Measurements from ENCODE around the gene ASB6.
"Not testable (repeated sequence)": the region's sequence is repeated elsewhere in the genome, so short reads cannot be mapped to it uniquely, and the experiment has no call there.

Gene ASB6

GRCh38 chr9:129604766-129605163, 37.2 kb downstream of the ASB6 start:
- DNase-seq: no peak

DNA sequence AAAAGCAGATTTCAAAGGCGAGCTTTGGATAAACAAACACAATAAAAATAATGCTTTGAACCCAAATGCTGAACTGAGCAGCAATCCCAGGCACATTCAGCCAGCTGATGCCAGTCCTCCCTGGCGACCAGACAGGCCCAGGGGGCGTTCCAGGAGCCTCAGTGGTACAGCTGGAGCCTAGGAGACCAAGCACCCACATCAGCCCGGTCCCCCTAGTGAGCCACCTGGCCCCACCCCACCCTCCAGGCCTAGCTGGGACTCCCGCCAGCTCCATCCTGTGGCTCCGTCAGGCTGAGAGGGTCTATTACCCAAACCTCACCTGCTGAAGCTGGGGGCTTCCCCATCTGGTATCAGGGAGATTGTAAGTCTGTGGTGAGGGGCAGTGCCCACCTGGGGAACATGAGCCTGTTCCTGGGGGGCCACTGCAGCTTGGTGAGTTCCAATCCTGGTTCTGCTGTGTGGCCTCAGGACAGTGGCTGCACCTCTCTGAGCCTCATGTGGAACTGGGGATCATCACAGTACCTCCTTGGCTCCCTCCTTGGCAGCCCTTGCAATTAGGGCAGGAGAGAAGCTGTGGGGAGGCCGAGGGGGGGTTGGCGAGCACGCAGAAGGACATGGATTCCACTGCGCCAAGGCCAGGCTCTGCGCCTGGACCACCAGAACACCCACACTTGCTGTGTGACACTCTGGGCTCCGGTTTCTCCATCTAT, 37.7 kb downstream of the ASB6 start:
- DNase-seq: no peak

GRCh38 chr9:129602598-129603415, 39.1 kb downstream of the ASB6 start:
- no peak for DNase-seq

GRCh38 chr9:129601082-129601674, 40.8 kb downstream of the ASB6 start:
- no peak for DNase-seq

DNA sequence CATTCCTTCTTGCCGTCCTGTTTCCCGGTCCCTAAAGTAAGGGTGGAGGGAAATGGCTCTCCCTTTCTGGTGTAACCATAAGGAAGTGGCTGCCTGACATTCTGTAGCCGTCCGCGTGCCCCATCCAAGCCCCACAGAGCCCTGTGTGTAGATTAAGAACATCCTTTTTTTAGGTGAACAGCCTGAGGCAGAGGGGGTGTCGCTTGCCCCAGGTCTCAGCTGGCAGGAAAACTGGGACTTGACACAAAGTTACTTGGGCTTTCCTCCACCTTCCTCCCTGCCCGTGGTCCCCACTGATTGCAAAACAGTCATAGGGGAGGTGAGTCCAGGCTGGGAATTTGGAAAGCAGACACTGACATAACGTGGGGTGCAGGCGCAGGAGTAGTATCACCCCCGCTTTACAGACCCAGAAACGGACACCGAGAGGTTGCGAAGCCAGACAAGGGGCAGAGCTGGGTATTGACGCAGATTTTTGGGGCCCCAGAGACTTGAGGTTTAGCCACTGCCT, 43.8 kb downstream of the ASB6 start:
- DNase-seq: no peak

DNA sequence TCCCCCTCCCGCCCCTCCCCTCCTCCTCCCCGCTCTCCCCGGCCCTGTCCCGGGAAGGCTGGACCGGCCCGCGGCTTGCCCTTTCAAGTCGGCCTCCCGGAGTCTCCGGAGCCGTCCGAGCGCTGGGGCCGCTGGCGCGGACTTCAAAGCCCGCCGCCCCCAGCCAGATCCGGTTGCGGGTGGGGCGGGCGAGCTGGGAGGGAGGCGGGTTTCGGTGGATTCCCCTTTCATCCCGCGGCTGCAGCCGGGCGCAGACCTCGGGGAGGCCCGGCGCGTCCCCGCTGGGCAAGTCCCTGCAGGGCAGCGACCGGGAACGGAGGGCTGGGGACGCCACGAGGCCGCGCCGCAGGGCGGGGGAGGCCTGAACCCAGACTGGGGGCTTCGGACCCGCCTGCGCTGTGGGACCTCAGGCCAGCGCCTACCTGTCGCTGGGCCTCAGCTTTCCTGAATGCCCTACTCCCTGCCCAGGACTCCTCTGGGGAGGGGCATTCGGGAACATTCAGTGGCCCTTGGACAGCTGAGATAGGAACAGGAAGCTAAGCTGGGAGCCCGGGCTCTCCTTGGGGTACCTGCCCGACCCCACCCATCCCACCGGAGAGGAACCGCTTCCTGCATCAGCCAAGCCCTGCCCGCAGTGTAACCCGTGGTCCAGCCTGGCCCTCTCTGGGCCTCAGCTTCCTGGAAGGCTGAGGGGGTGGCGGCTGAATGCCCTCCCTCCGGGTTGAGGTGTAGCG, 44.4 kb downstream of the ASB6 start:
- no peak for DNase-seq

DNA sequence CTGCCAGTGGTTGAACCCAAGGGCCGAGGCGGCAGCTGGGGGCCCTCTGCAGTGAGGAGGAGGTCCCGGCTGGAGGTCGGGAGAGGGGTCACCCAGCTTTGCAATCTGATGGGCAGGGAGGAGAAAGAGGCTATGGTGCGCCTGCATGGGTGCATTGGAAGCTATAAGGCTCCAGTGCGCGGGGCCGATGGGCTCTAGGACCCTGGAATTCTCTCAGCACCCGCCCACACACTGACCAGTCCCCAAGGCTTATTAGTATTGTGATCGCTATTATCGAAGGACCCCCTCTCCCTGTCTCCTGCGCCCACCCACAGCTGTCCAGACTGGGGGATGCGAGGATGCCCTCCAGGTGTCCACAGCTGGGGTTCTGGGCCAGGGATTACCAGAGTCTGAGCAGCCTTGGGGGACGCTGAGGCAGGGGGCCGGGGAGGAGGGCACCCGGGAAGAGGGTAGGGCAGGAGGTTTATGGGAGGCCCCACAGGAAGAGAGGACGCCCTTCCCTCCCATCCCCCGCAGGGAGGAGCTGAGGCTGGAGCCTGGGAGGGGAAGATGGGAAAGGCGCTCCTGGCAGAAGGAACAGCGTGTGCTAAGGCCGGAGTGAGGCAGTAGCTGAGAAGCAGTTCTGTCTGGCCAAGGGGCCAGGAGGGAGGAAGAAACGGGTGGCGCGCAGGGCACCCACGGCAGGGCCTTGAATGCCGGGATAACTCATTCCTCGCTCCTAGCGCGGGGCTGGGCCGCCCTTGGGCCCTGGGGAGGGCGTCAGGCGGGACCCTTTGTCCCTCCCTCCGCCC, 45.2 kb downstream of the ASB6 start:
- DNase-seq: no peak

DNA sequence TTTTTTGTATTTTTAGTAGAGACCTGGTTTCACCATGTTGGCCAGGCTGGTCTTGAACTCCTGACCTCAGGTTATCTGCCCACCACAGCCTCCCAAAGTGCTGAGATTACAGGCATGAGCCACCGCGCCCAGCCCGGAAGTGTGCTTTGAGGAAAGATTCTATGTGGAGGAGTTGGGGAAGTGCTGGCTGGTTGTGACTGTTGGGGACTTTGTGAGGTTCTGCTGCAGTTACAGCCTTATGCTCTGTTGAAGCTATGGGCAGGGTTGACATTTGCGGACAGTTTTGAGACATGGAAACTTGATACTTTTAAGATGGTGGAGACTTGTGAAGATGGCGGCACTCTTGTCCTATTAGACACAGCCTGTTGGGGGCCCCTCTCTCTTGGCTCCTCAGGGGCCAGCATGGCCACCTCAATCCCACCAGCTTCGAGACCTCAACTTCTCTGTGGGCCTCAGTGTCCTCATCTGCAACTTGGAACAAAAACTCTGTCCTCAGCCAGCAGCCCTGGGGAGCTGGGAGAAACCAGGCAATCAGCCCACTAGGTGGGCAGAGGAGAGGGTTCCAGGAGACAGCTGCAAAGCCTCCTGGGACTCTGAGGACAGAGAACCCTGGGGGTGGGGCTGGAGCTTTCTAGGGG, 45.9 kb downstream of the ASB6 start:
- no peak for DNase-seq

- DNase-seq: no peak
Observed at GRCh38 chr9:129595311-129595741, 46.6 kb downstream of the ASB6 start.

DNA sequence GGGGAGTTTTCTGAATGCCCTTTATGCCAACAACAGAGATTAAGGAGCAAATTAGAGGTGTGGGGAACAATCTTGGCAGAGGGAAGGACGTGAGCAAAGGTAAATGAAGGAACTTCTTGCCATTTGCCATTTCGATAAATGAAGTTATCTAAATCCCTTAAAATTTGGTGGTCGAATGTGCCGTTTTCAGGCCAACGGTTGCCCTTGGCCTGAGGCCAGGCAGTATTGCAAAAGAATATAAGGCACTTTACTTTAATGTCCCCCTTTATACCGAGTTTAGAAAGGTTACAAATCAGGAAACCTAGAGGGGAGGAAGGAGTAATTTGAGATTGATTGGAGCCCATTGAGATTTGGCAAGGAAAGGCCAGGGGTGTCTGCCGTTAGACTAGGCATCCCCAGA, 47.3 kb downstream of the ASB6 start:
- no peak for DNase-seq

DNA sequence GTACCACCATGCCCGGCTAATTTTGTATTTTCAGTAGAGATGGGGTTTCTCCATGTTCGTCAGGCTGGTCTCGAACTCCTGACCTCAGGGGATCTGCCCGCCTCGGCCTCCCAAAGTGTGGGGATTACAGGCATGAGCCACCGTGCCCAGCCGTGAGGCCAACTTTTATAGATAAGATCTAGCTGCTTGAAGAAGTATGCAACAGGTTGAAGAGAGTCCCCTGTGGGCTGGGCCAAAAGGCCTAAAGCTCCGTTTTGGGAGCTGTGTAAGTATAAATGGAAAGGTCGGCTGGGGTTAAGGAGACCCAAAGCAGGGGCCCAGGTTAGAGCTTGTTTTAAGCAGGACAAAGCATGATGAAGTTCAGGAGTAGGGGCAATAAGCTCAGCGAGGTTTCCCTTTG, 49.2 kb downstream of the ASB6 start:
- DNase-seq: not testable (repeated sequence)

DNA sequence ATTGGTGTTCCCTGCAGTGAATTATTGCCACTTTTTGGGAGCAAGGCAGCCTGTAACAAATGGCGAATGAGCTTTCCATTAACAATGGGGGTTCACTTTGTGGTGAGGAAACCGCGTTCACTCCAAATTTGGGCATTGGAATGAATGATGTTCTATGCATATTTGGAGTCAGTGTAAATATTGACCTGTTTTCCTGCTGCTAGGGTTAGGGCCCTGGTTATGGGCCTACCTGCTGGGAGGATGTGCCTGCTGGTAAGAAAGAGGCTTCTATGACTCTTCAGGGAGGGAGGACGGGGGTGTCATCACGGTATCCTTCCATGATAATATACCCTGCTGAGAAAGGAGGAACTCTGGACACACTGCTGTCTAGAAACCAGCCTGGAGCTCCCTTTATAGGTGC, 50.0 kb downstream of the ASB6 start:
- DNase-seq: no peak

DNA sequence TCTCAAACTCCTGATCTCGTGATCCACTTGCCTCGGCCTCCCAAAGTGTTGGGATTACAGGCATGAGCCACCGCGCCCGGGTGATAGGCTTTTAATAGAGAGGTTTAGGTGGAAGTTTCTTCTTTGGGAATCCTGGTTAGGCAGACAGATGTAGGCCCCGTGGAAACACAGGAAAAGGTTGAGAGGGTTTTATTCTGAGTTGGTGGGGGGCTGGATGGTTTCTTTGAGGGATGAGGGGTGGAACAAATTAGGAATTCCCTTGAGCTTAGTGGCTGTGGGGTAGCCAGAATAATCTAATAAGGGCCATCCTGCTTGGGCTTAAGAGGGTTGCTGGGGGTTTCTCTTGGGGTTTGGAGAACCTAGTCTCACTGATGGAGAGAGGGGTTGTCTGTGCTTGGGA, 51.5 kb downstream of the ASB6 start:
- DNase-seq: no peak

DNA sequence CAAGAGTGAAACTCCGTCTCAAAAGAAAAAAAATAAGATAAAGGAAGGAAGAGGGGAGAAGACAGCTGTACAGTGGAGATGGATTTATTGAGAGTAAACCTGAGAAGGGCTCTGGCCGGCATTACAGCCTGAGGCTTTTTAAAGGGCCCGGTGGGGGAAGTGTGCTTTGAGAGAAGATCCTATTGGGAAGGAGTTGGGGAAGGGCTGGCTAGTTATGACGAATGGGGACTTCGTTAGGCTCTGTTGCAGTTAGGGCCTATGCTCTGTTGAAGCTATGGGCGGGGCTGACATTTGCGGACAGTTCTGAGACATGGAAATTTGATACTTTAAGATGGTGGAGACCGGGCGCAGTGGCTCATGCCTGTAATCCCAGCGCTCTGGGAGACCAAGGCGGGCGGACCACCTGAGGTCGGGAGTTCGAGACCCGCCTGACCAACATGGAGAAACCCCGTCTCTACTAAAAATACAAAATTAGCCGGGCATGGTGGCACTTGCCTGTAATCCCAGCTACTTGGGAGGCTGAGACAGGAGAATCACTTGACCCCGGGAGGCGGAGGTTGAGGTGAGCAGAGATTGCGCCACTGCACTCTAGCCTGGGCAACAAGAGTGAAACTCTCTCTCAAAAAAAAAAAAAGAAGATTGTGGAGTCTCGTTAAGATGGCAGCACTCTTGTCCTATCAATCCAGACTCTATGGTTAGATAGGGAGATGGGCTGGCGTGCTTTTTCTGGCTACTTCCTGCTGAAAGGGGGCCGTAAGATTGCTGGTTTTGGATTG, 54.3 kb downstream of the ASB6 start:
- DNase-seq: peak; percentile 92

GRCh38 chr9:129586685-129587084, 55.3 kb downstream of the ASB6 start:
- DNase-seq: no peak

- no peak for DNase-seq
Observed at GRCh38 chr9:129586245-129586644, 55.7 kb downstream of the ASB6 start.

- DNase-seq: no peak
Observed at GRCh38 chr9:129585352-129585751, 56.6 kb downstream of the ASB6 start.
